K562 (cell line): ENCODE measurements around the gene COL9A3. TPM values are rescaled to one million over a fixed set of nuclear protein-coding genes. Genes with fewer than 3 reads are reported as not detected.

Experiments
- ATAC-seq: fragments of 200-7000 bp; cut with Tn5 transposase; 3 replicates; pipeline ENCODE4 v1.9.1; 2020; ENCODE audit warnings: moderate library complexity
- BruUV-seq: library from RNA; stranded (reverse); fragments of 400-500 nt; replicated peaks from 2 replicates; lab custom pipeline; 2021; lab: Mats Ljungman, UMichigan
- CTCF ChIA-PET: fragments of 300-600 bp; formaldehyde crosslinking; extraction: SDS; loops from one replicate; lab custom pipeline; 2021; ENCODE audit warnings: low intra/inter-chr PET ratio; lab: Yijun Ruan, JAX
- POLR2A ChIA-PET: fragments of 300-600, 350-650 bp; sonication (Branson Sonifier 250); formaldehyde crosslinking; extraction: SDS; loops from one replicate; lab custom pipeline; 2021; ENCODE audit warnings: antibody characterized with exemption, inconsistent platforms; lab: Yijun Ruan, JAX
- DNase-seq, 4 experiments: peaks; one replicate each; pipeline versions ENCODE4 v3.0.0 to v3.0.0-alpha.2; 2011 to 2018; ENCODE audit warnings: low spot score in 3 of 4, mixed read lengths in 3 of 4; ENCODE audit errors: extremely low read depth in 1 of 4
- FAIRE-seq: peaks from 2 replicates; lab custom pipeline; 2011; peaks lifted over from hg19 to GRCh38; lab: Jason Lieb, UNC
- H2AFZ ChIP-seq: 2 replicates; pipeline ENCODE4 v1.6.0; 2011; ENCODE audit warnings: low read depth, low read length, control low read depth, inconsistent platforms
- H3K27ac ChIP-seq: fragments of 200-600 bp; 3 replicates; pipeline ENCODE4 v1.8.0; 2011; ENCODE audit warnings: low read depth, mild to moderate bottlenecking, control low read depth, inconsistent platforms, low read length, moderate library complexity, mixed read lengths; ENCODE audit errors: extremely low read depth
- H3K27me3 ChIP-seq, 2 experiments: fragments of 300-600 bp in 1 of 2; 2 replicates in 1 of 2; 3 replicates in 1 of 2; pipeline versions ENCODE4 v1.6.0 to v1.8.0; 2011; ENCODE audit warnings: inconsistent platforms in 2 of 2, low read length in 2 of 2, mild to moderate bottlenecking in 1 of 2, mixed read lengths in 1 of 2, moderate library complexity in 1 of 2; ENCODE audit not compliant: control insufficient read depth in 2 of 2, insufficient read depth in 2 of 2
- H3K36me3 ChIP-seq: fragments of 300-600 bp; 3 replicates; pipeline ENCODE4 v1.8.0; 2011; ENCODE audit warnings: mild to moderate bottlenecking, low read length, inconsistent platforms; ENCODE audit not compliant: control insufficient read depth, insufficient read depth
- H3K4me1 ChIP-seq, 2 experiments: fragments of 200-600 bp in 1 of 2; replicated peaks in 1 of 2; 2 replicates in 1 of 2; 3 replicates in 1 of 2; pipeline versions ENCODE4 v1.5.1 to v1.8.0; 2011; ENCODE audit warnings: inconsistent platforms in 2 of 2, low read length in 2 of 2, mild to moderate bottlenecking in 1 of 2, mixed read lengths in 1 of 2, moderate library complexity in 1 of 2; ENCODE audit not compliant: control insufficient read depth in 2 of 2, insufficient read depth in 2 of 2
- H3K4me2 ChIP-seq: 2 replicates; pipeline ENCODE4 v1.6.1; 2011; ENCODE audit warnings: low read length, control low read depth, inconsistent platforms, mixed read lengths; ENCODE audit not compliant: insufficient read depth
- H3K4me3 ChIP-seq: fragments of 200-600 bp; sonication (generic), shearing (Covaris generic); 2 replicates; pipeline ENCODE4 v1.5.1; 2016; ENCODE audit warnings: control low read depth, inconsistent platforms
- H3K79me2 ChIP-seq: fragments of 200-600 bp; 3 replicates; pipeline ENCODE4 v1.8.0; 2011; ENCODE audit warnings: low read length, inconsistent platforms; ENCODE audit not compliant: control insufficient read depth, insufficient read depth
- H3K9ac ChIP-seq, 2 experiments: 2 replicates each; pipeline versions ENCODE4 v1.6.0 to v1.6.1; 2011; ENCODE audit warnings: low read depth in 2 of 2, low read length in 2 of 2, control low read depth in 1 of 2, inconsistent platforms in 1 of 2, mild to moderate bottlenecking in 1 of 2, mixed read lengths in 1 of 2; ENCODE audit not compliant: insufficient read depth in 1 of 2
- H3K9me1 ChIP-seq: one replicate; pipeline ENCODE4 v1.6.0; 2011; ENCODE audit warnings: inconsistent platforms, mild to moderate bottlenecking, low read length, moderate library complexity; ENCODE audit not compliant: control insufficient read depth, insufficient read depth
- H3K9me3 ChIP-seq: replicated peaks from 2 replicates; pipeline ENCODE4 v1.5.1; 2011; ENCODE audit warnings: low read depth, low read length, inconsistent platforms; ENCODE audit not compliant: control insufficient read depth, insufficient read depth
- H4K20me1 ChIP-seq: replicated peaks from 2 replicates; pipeline ENCODE4 v1.6.1; 2011; ENCODE audit warnings: low read length, inconsistent platforms, mixed read lengths; ENCODE audit not compliant: control insufficient read depth, insufficient read depth
- AFF4 ChIP-seq: sonication (generic); formaldehyde crosslinking; IDR thresholded peaks from 2 replicates; pipeline ENCODE4 v1.8.0; 2023; ENCODE audit warnings: mild to moderate bottlenecking, missing genetic modification reagents
- BRF1 ChIP-seq: IDR thresholded peaks from 3 replicates; pipeline ENCODE4 v1.6.1; 2011; ENCODE audit warnings: borderline replicate concordance, mild to moderate bottlenecking; ENCODE audit not compliant: insufficient read length; ENCODE audit errors: extremely low read depth
- CHD4 ChIP-seq: fragments of 200-600 bp; sonication (generic); IDR thresholded peaks from 3 replicates; pipeline ENCODE4 v1.6.1; 2012; ENCODE audit warnings: low read depth, mild to moderate bottlenecking, mixed read lengths, low read length, inconsistent platforms; ENCODE audit not compliant: insufficient read depth, insufficient replicate concordance, poor library complexity, severe bottlenecking
- GABPB1 ChIP-seq: sonication (generic); formaldehyde crosslinking; IDR thresholded peaks from 2 replicates; pipeline ENCODE4 v1.8.0; 2022; ENCODE audit warnings: mild to moderate bottlenecking, missing genetic modification reagents
- HLTF ChIP-seq: fragments of 450-650 bp; IDR thresholded peaks from 2 replicates; pipeline ENCODE4 v1.6.1; 2016
- HNRNPUL1 ChIP-seq: fragments of 200-400 bp; formaldehyde crosslinking; IDR thresholded peaks from 2 replicates; pipeline ENCODE4 v1.6.1; 2017; ENCODE audit warnings: low read length
- IFI16 ChIP-seq: fragments of 250-450 bp; sonication (Bioruptor Pico); IDR thresholded peaks from 2 replicates; pipeline ENCODE4 v2.1.2; 2022; ENCODE audit warnings: mild to moderate bottlenecking, inconsistent platforms
- NBN ChIP-seq: fragments of 450-650 bp; IDR thresholded peaks from 2 replicates; pipeline ENCODE4 v1.6.1; 2016; ENCODE audit warnings: low read depth, mild to moderate bottlenecking
- NEUROD1 ChIP-seq: fragments of 150-350 bp; IDR thresholded peaks from 2 replicates; pipeline ENCODE4 v1.6.1; 2014; ENCODE audit warnings: borderline replicate concordance, low read length, low read depth; ENCODE audit not compliant: partially characterized antibody
- SMARCA5 ChIP-seq: fragments of 450-650 bp; IDR thresholded peaks from 2 replicates; pipeline ENCODE4 v1.6.1; 2016
- TAF7 ChIP-seq: fragments of 450-650 bp; IDR thresholded peaks from 2 replicates; pipeline ENCODE4 v1.6.1; 2016; ENCODE audit warnings: missing genetic modification characterization, missing compliant biosample characterization
- ZBTB8A ChIP-seq: fragments of 450-650 bp; IDR thresholded peaks from 2 replicates; pipeline ENCODE4 v1.6.1; 2018; ENCODE audit warnings: mild to moderate bottlenecking, moderate library complexity; ENCODE audit not compliant: partially characterized antibody
- ZNF766 ChIP-seq: fragments of 200-800 bp; sonication (Bioruptor generic); conservative IDR thresholded peaks from 2 replicates; pipeline ENCODE4 v1.6.1; 2016; ENCODE audit warnings: missing genetic modification characterization, missing compliant biosample characterization
- ZZZ3 ChIP-seq: fragments of 450-650 bp; IDR thresholded peaks from 2 replicates; pipeline ENCODE4 v1.6.1; 2016; ENCODE audit warnings: antibody characterized with exemption, mild to moderate bottlenecking, moderate library complexity
- WGBS: fragments of 100-300 bp; shearing (Covaris generic); methylation state at CpG from one replicate; pipeline ENCODE4 v1.1.6; 2016; ENCODE audit warnings: low coverage, mixed read lengths; ENCODE audit not compliant: insufficient coverage; ENCODE audit errors: missing lambda C conversion rate; 5-methylcytosine and 5-hydroxymethylcytosine counted together
- in situ Hi-C: fragments of 300-500 bp; cut with MboI; formaldehyde crosslinking; loops from 4 replicates; pipeline ENCODE4 v1.15.0; 2018; ENCODE audit warnings: inconsistent platforms, mixed read lengths
- intact Hi-C: fragments of 100-400 bp; cut with micrococcal nuclease; formaldehyde crosslinking; loops from 2 replicates; pipeline ENCODE4 v1.14.2; 2022
- polyA plus RNA-seq, 8 experiments: library from polyadenylated mRNA; depleted of rRNA in 4 of 8; stranded (reverse) in 5 of 8; unstranded in 3 of 8; fragments of >200 nt; fragmentation: Nextera tagmentation in 2 of 8; fragmentation: Illumina TruSeq in 1 of 8; extraction: Ambion mirVana in 2 of 8; extraction: Trizol in 1 of 8; gene quantifications; 2 replicates each; pipeline versions ENCODE4 v1.2.1 to v1.2.3, GENCODE V29; 2011 to 2014; ENCODE audit warnings: inconsistent platforms in 1 of 8, missing spikeins in 1 of 8
- total RNA-seq, 7 experiments: library from RNA; depleted of rRNA in 6 of 7; stranded (reverse); fragments of >200 nt in 6 of 7; fragmentation: Illumina TruSeq in 2 of 7; extraction: Trizol in 2 of 7; gene quantifications; 2 replicates each; pipeline versions ENCODE4 v1.2.1 to v1.2.3, GENCODE V29; 2011 to 2021; ENCODE audit warnings: low replicate concordance in 1 of 7

Gene COL9A3
- total and polyA plus RNA-seq, 9 of the 15 experiments (the other 6 are each of a cell fraction or from before 2014, with no cell fraction given), result 0.14 to 3.6 (median 0.88) TPM; not detected in 1

- Histone ChIP-seq H2AFZ (no peak overlapping the region), H3K4me3 (no peak overlapping the region), H3K9me3 (no peaks in the 10 kb centered on the region), H3K9ac (no peak overlapping the region), H3K79me2 (no peaks in the 10 kb centered on the region), H3K27me3 (no peaks in the 10 kb centered on the region), H3K4me2 (no peak overlapping the region), H3K27ac (no peak overlapping the region), H3K36me3 (peaks cover 15% of the 10 kb centered on the region; the same call in 2 of the 3 replicates), H3K4me1 (peaks cover 6 to 23% of the 10 kb centered on the region in 2 experiments; a peak in 4 of 5 replicates), H3K9me1 (no peaks in the 10 kb centered on the region), H4K20me1 (no peaks in the 10 kb centered on the region)
- ATAC-seq (no peak), FAIRE-seq (no peak), DNase-seq (no peak)
- 83% methylated on average over 16 of the region's 16 CpGs for WGBS
- intact Hi-C loops (no loop called here), in situ Hi-C loops (no loop called here)
- ChIA-PET CTCF (no interaction called here), POLR2A (interaction anchor here (0.6 to 1.2 kb wide), 3 partner anchors 17 to 232 kb away, joined by 3 to 4 read pairs (median 3); no protein-coding TSS in a partner anchor)
- TF ChIP-seq IFI16 (no peak), HLTF (no peak), NBN (no peak), TAF7 (no peak), CHD4 (no peak)
- BruUV-seq, result no TSS peak
Measured at GRCh38 chr20:62841705-62842212, 24.9 kb downstream of the COL9A3 start.

GRCh38 chr20:62843656-62844055 is 26.8 kb downstream of the COL9A3 start:
- Histone ChIP-seq H3K9ac (no peak overlapping the region), H3K27me3 (no peaks in the 10 kb centered on the region), H3K9me3 (no peaks in the 10 kb centered on the region), H3K36me3 (peaks cover 27% of the 10 kb centered on the region; the same call in 2 of the 3 replicates), H3K79me2 (no peaks in the 10 kb centered on the region), H3K4me3 (no peak overlapping the region), H3K4me1 (peaks cover under 1 to 19% of the 10 kb centered on the region in 2 experiments; a peak in 2 of 5 replicates), H2AFZ (no peak overlapping the region), H3K27ac (no peak overlapping the region), H3K9me1 (no peaks in the 10 kb centered on the region), H4K20me1 (no peaks in the 10 kb centered on the region), H3K4me2 (no peak overlapping the region)
- no peak for ATAC-seq
- ChIA-PET POLR2A (interaction anchor here (0.7 kb wide), 1 partner anchor 33 kb away, joined by 3 read pairs; no protein-coding TSS in a partner anchor), CTCF (no interaction called here)
- 76% methylated on average over 9 of the region's 10 CpGs for WGBS
- BruUV-seq, result no TSS peak
- no peak for DNase-seq
- in situ Hi-C loops, result no loop called here
- intact Hi-C loops, result no loop called here
- no peak for FAIRE-seq
- TF ChIP-seq BRF1, result no peak
- TF ChIP-seq ZZZ3, result no peak
- no peak for TF ChIP-seq AFF4 (CRISPR knock-in tag)
- no peak for TF ChIP-seq NEUROD1
- TF ChIP-seq GABPB1 (CRISPR knock-in tag), result no peak
- TF ChIP-seq HNRNPUL1, result no peak
- no peak for TF ChIP-seq SMARCA5
- TF ChIP-seq ZNF766 (CRISPR knock-in tag), result no peak
- no peak for TF ChIP-seq ZBTB8A
